HUDEP-2 (cell line): ENCODE results near the gene CRADD.

Experiments
- DNase-seq, 76 experiments: peaks; one replicate each; lab custom pipeline; 2025; ENCODE audit not compliant: unreplicated experiment in 76 of 76; lab: John Stamatoyannopoulos, UW

The CRADD gene

DNA sequence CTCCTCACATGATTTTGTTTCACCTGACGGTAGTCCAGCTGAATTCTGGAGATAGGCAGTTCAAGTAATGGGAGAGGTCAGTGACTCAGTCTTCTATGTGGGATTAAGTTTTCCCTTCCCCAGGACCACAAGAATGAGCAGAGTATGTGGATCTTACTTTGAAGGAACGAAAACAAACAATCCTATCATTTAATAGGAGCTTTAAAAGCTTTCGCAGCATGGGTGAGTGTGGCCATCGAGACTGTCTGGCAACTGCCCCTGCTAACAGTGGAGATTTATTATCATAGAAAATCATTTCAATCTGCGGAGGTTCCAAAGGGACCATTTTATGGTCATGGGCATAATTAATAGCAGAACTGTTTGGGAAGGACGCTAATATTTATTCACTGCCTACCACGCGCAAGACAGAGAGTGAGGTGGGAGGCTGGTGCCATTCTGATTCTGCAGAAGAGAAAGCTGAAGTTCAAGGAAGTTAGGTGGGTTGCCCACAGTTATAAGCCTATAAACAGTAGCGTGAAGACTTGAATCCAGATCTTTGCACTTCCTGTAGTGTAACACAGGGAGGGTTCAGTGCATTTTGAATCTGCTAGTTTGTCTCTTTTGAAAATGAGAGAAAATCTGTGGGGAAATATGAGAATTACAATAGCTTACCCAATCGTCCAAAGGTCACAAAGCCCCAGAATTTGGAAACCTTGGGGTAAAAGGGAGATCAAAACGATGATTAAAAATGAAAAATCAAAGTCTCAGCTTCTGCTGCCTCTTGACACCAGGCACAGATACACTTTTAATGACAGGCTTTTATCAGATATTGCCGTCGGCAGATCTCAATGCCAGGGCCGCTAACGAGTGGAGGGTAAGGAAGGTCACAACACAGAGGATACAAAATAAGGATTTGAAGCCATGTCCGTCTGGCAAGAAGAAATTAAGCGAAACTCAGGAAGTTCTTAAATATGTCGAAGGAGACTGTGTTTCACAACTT, 209.6 kb downstream of the CRADD start:
- DNase-seq: no peak

DNA sequence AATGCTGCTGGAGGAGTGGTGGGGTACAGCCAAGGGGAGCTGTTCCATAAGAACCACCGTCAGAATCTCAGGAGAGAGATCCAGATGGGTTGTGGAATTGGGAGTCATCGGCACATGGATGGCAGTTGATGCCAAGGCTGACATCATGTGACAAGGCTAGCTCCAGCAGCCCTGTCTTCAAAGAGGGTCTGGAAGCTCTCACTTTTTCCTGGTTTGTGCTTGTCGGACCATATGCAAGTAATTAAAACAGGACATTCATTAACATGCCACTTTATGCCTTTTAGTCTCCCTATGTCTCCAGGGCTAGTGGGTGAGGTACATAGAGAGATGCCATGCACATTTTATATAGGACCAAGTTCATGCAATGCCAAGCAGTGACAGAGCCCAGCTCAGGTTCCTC, 211.8 kb downstream of the CRADD start:
- DNase-seq: no peak

DNA sequence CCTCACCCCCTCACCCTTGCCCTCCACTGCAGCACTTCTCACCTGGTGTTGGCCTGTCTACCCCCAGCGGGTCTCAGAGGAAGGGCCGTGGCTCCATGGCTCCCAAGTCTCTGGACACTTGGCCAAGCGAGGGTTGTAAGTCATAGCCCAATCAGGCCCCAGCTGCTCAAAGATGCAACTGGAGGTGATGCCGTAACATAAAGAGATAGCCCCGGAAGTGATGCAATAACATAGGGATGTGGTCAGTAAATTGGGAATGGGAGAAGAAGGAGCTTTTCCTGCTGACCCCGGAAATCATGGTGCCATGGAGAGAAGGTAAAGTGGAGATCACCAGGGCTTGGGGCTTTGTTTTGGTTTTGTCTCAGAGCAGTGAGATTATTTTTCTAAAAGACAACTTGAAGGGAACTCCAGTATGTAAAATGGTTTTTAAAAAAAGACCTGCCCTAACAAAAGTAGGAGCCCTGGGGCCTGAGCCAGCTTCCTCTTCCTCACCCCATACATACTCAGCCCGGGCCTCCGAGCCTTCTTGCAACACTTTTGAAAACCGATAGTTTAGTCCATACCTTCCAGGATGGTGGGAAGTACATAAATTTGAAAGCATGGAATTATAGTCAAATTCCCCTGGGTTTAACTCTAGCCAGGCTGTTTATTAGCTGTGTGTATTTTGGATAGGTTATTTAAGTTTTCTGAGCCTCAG, 212.5 kb downstream of the CRADD start:
- DNase-seq: no peak

DNA sequence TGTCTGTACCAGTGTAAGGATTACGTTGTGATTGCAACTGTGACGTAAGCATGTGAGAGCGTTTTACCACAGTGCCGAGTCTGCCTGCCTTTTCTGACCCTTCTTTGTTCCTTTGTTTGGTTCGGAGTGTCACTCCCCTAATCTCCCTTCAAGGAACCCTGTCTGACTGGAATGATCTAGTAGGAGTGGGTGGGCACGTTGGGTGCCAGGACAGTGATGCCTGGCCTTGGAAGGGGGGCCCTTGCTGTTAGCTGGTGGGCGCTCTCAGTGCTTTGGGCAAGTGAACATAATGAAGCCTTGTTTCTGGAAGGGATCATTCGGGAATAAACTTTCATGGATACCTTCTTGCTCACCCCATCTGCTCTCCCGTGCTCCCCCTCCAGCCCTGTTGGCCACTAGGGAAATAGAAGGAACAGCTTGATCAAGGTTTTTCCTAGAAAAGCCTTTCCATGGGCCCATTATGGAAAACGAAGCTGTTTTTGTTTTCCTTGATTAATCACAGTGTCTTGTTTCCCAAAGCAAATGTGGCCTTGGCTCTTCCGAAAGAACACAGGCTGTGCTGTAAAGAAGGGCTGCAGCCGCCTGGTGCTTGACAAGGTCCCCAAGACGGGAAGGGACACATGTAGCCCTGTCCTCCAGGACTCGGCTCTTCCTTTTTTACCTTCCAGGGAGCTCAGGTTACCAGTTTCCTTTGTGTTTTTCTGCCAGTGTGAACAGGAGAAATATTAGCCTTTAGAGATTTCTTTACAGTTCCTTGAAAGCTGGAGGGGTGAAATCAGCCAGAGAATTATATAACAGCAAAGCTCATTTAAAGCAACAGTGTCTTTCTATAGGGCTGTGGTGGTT, 215.5 kb downstream of the CRADD start:
- no peak for DNase-seq

DNA sequence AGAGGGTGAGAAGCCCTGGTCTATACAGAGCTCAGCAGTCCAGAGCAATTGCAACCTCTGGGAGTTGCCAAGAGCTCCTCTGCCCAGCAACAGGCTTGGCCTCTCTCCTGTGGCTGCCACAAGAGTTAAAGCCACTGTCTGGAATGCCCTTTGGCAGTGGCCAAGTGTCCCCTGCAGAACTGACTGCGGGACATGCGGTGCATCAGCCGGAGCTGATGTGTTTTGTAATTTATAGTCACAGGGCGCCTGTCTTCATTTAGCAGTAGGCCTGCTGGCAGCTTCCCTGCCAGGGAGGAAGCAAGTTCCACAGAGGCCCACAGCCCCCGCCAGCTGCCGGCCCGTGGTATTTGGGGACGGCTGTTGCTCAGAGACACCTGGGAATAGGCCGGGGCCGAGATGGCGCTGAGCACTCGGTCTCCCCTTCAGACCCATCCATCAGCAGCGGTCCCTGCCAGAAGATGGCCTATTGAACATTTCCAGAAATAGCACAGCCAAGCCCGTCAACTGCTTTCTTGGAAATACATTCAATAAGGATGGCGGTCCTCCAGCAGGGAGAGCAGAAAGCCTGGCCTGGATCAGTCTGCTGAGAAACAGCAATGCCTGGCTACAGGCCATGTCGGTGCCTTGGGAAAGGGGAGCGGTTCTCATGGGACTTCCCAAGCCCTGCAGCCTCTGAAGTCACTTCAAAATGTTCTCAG, 217.4 kb downstream of the CRADD start:
- DNase-seq: no peak

DNA sequence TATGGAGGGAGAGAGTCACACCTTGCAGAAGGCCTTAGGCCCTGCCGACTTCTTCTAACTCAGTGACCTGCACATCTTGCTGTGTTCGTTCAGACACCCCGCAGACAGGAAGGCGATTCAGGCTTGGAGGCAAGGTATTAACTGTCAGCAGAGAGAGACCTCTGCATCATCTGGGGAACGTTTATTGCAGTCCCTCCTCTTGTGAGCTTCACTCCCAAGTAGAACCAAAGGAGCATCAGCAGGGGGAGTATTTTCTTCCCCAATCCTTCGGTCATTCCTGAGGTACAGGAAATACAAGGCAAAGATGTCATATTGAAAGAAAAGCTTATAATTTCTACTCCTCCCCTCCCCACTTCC, 217.9 kb downstream of the CRADD start:
- no peak for DNase-seq

DNA sequence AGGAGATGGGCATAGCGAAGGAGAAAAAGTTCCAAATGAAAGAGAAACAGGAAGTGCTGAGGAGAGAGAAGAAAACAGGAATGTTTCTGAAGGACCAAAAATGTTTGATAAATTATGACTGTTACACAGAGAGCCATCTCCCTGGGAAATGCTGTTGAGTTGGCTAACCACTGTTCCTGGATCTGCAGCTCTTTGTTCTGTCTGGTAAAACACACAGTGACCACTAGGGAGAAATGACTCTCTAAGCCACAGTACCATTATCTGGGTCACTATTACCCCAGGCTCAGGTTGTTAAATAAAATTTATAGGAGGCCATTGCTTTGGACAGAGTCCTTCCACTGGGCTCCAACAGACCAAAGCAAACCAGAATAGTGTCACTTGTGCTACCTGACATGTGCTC, 219.3 kb downstream of the CRADD start:
- DNase-seq: peak in 1 of 76 experiments; percentile 14

DNA sequence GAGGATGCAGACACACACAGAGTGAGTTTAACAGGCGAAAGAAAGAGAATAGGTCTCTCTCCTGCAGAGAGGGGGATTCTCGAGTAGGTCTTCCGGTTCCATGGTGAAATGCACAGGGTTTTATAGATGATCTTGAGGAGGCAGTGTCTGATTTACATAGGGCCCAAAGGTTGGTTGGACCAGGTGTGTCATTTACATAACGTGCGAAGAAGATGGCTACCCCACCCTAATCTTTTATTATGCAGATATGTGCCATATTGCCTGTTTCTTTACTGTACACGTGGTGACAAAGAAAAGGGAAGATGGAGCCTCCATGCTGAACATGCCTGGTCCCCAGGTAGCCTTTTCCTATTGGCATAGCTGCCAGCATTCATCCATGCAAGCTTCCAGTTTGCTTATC, 219.8 kb downstream of the CRADD start:
- DNase-seq: no peak

DNA sequence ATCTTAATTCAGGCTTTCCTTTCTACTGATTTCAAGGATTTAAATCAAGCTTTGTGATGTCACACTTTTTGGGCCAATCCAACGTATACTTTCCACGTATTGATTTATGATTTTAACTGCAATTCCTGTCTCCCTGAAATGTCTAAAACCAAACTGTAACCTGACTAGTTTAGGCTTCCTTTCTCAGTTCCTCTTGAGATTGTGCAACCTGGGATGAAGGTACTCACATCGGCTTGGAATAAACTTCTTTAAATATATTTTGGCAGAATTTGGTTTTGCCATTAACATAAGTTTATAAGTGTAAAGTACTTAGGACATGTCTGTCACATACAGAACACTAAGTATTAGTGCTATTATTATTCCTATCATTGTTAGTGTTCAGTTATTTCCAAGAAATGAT, 224.6 kb downstream of the CRADD start:
- DNase-seq: no peak

DNA sequence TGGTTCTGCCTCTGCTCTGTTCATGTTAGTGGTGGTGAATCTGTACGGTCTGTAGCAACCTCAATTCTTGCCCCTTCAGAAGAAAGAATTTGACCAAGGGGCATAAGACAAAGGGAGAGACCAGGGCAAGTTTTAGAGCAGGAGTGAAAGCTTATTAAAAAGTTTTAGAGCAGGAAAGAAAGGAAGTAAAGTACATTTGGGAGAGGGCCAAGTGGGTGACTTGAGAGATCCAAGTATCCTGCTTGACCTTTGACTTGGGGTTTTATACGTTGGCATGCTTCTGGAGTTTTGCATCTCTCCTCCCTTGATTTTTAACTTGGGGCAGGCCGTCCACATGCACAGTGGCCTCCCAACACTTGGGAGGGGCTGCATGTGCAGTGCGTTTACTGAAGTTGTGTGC, 225.0 kb downstream of the CRADD start:
- DNase-seq: no peak

DNA sequence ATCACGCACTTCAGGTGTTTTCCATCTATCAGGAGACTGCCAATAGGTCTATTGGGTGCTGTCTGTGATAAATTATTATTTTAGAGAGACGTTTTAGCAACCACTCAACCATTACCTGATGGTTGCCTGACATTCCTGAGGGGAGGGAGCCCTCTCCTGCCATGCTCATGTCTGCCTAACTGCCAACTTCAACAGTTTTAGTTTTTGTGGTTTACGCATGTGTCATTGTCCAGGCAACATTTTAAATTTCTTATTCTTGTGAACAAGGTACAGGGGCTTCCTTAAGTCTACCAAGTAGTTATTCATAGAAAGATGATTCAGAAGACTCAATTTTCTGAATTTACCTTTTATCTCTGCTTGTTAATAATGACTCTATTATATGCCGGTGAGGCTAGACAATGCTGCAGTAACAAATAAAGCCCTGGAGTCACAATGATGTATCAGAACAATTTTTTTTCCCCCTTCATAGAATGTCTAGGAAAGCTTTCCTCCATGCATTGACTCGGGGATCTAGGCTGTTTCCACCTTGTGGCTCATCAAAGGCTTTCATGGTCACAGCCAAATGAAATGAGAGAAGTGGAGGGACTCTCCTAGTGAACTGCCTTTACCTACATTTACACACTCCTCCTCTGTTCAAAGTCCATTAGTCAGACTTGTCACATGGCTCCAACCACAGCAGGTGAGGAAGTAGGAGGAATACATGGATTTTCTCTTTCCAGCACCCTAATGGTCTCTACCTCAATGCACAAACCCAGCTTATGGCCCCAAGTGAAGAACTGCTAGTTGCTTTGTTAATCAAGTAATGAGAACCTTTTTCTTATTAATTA, 225.8 kb downstream of the CRADD start:
- no peak for DNase-seq

DNA sequence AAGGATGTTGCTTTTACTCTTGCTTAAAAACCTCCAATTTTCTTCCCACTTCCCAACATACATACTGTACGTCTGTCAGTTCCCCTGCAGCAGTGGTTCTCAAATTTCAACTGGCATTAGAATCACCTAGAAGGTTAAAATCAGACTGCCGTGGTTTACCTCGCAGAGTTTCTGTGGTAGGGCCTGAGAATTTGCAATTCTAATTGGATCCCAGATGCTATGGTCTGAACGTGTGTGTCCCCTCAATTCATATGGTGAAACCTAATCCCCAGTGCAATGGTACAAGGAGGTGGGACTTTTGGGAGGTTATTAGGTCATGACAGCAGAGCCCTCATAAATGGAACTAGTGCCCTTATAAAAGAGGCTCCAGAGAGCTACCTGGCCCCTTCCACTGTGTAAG, 226.9 kb downstream of the CRADD start:
- no peak for DNase-seq

DNA sequence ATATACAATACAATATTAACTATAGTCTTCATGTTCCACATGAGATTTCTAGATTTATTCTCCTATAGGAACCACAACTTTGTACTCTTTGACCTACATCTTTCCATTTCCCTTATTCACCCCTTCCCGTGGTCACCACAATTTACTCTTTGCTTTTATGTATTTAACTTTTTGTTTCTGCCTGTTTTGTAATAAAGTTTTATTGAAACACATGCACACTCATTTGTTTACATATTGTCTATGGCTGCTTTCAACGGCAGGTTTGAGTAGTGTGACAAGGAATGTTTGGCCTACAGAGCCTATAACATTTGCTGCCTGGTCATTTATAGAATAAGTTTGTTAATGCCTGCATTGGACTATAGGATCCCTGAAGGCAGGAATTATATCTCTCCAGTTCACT, 231.1 kb downstream of the CRADD start:
- no peak for DNase-seq

DNA sequence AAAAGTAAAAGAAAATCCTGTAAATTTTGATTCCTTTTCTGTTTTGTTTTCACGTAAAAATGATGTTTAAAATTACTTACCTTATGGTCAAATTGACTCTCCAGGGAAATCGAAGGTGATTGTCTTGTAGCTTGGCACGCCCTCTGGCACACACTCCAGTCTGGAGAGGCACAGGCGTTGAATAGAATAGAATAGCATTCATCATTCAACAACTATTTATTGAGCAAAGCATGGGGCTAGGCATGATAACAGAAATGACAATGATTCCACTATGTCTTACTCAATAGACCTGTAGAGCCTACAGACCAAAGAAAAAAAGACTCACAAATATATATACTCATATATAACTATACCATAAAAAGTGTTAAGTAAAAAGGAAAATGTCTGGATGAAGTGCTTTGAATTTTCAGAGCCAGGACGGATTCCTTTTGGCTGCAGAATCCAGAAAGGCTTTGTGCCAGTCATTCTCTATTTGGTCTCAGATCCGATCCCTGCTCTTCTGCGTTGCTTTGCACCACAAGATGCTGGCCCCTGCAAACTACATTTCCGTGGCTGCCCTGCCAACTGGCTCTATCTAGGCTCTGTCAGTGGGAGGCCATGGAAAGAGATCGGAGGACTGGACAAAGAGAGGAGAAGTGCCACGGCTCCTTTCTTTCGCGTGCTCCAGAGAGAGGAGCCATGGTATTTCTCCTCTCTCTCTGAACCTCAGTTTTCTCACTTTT, 231.8 kb downstream of the CRADD start:
- no peak for DNase-seq

DNA sequence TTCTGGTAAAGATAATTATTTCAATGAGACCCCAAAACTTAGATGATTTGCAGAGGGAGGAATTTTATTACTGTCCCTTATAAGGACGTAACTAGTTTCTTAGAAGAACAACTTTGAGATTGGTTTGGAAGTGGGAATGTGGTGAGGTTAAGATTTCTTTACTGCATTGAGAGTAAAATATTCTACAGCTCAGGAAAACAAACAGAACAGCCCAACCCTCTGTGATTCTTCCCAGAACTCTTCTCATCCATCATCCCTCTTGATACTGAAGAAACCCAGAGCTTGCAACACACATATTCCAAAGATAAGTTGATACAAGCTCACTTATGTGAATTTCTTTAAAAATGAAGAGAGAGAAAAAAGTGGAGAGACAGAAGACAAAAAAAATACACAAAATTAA, 234.2 kb downstream of the CRADD start:
- no peak for DNase-seq

DNA sequence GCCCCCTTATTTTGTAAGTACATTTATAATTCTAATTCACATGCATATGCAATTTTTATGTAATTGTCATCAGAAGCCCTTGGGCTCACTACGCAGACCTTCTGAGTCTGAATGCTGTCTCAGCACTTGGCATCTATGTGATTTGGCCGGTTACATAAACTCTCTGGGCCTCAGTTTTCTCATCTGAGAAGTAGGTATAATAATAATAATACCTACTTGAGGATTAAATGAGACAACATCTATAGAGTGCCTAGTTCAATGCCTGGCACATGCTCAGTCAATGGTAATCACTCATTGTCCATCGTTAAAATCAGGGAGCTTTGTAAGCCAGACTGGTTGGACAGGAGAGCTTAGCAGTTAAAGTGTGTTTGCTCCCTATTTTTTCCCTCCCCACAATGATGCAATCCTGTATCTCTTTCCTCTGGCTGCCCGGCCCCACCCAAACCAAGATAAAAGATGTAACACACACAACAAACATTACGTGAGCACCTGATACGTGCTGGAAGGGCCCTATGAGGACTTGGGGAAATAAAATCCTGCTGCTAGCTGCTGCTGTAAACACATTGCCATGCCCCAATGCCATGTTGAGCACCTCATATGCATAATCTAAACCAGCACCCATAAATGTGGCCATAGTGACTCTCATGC, 235.0 kb downstream of the CRADD start:
- peak in 7 of 76 experiments; percentile 4 to 49 (median 15) for DNase-seq

DNA sequence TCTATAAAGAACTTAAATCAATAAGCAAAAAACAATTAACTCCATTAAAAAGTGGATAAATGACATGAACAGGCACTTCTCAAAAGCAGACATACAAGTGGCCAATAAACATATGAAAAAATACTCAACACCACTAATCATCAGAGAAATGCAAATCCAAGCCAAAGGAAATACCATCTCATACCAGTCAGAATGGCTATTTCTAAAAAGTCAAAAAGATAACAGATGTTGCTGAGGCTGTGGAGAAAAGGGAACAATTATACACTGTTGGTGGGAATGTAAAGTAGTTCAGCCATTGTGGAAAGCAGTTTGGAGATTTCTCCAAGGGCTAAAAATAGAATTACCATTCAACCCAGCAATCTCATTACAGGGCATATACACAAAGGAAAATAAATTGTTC, 236.7 kb downstream of the CRADD start:
- no peak for DNase-seq

DNA sequence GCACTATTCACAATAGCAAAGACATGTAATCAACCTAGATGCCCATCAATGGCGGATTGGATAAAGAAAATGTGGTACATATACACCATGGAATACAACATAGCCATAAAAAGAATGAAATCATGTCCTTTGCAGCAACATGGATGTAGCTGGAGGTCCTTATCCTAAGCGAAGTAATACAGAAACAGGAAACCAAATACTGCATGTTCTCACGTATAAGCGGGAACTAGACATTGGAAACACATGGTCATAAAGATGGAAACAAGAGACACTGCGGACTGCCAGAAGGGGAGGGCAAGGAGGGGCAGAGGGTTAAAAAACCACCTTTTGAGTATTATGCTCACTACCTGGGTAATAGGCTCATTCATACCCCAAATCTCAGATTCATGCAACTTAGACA, 237.1 kb downstream of the CRADD start:
- no peak for DNase-seq

DNA sequence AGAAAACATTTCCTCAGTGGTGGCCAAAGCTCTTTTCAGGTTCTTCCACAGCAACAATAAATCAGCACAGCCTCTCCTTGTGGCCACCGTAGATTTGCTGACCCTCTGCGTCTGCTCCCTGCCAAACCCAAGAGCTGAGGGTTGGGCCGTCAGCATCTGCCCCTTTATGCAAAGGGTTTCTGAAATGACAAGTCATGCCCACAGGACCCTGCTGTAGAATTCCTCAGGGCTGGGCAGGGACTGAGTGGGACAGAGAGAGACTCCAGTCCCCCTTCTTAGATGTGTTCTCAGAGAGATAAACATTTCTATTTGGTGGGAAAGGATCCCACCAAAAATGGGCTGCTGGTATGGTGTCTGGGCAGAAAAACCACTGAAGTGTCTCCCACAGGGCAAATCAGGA, 238.2 kb downstream of the CRADD start:
- no peak for DNase-seq
